ENCODE measurements around the gene PDE4B. TPM values are rescaled to one million over a fixed set of nuclear protein-coding genes. Genes with fewer than 3 reads are reported as not detected.

The PDE4B gene
- total and polyA plus RNA-seq, 9 of the 15 experiments (the other 6 are each of a cell fraction or from before 2014, with no cell fraction given): 0.09 TPM; not detected in 8

- ChIA-PET CTCF (ENCODE audit: low intra/inter-chr PET ratio) (no interaction called here), POLR2A (no interaction called here)
- in situ Hi-C loops (cut with MboI) (no loop called here), intact Hi-C loops (cut with micrococcal nuclease) (no loop called here)
- Histone ChIP-seq H3K4me1 (replicated peaks in 1 of 2; ENCODE audit: control insufficient read depth in 2 of 2, insufficient read depth in 2 of 2, low read length in 2 of 2) (no peaks in the 10 kb centered on the region), H4K20me1 (replicated peaks; ENCODE audit: control insufficient read depth, insufficient read depth, low read length) (no peaks in the 10 kb centered on the region; the same call in 1 of the 2 replicates), H3K4me3 (no peak overlapping the region), H3K4me2 (ENCODE audit: insufficient read depth, low read length) (no peak overlapping the region), H3K9me3 (replicated peaks; ENCODE audit: control insufficient read depth, insufficient read depth, low read depth, low read length) (no peaks in the 10 kb centered on the region), H2AFZ (ENCODE audit: low read depth, low read length) (no peak overlapping the region), H3K9ac (ENCODE audit: insufficient read depth in 1 of 2, low read depth in 2 of 2, low read length in 2 of 2) (no peak overlapping the region), H3K27ac (ENCODE audit: extremely low read depth, low read depth, low read length) (no peak overlapping the region), H3K79me2 (ENCODE audit: control insufficient read depth, insufficient read depth, low read length) (no peaks in the 10 kb centered on the region), H3K9me1 (ENCODE audit: control insufficient read depth, insufficient read depth, low read length) (no peaks in the 10 kb centered on the region), H3K36me3 (ENCODE audit: control insufficient read depth, insufficient read depth, low read length) (no peaks in the 10 kb centered on the region), H3K27me3 (ENCODE audit: control insufficient read depth in 2 of 2, insufficient read depth in 2 of 2, low read length in 2 of 2) (no peaks in the 10 kb centered on the region; a peak in 1 of 5 replicates)
- ATAC-seq (no peak), FAIRE-seq (no peak), DNase-seq (ENCODE audit: extremely low read depth in 1 of 4, low spot score in 3 of 4) (no peak)
- BruUV-seq (replicated peaks): no TSS peak
- WGBS (ENCODE audit: insufficient coverage, low coverage, missing lambda C conversion rate): 9% methylated on average over 1 of the region's 1 CpG
- TF ChIP-seq NCOA6 (IDR thresholded peaks at IDR 0.05) (no peak), L3MBTL2 (IDR thresholded peaks at IDR 0.05) (no peak), EP400 (IDR thresholded peaks at IDR 0.05) (no peak), HNRNPK (IDR thresholded peaks at IDR 0.05; ENCODE audit: low read depth, low read length, poor library complexity, severe bottlenecking) (no peak), JUND (IDR thresholded peaks at IDR 0.05; ENCODE audit: borderline replicate concordance, low read depth, low read length) (no peak), JUND (tag; IDR thresholded peaks at IDR 0.05; ENCODE audit: borderline replicate concordance, low read depth, low read length) (no peak), BRD4 (IDR thresholded peaks at IDR 0.05) (no peak), THRB (CRISPR knock-in tag; conservative IDR thresholded peaks at IDR 0.05) (no peak), NFRKB (IDR thresholded peaks at IDR 0.05; ENCODE audit: low read depth) (no peak), ZC3H11A (IDR thresholded peaks at IDR 0.05; ENCODE audit: low read depth, low read length) (no peak), ZNF347 (CRISPR knock-in tag; IDR thresholded peaks at IDR 0.05; ENCODE audit: low read depth) (no peak), ZNF436 (CRISPR knock-in tag; IDR thresholded peaks at IDR 0.05) (no peak), ZBTB34 (CRISPR knock-in tag; IDR thresholded peaks at IDR 0.05) (no peak), HDAC3 (IDR thresholded peaks at IDR 0.05; ENCODE audit: borderline replicate concordance, partially characterized antibody) (no peak), NFIX (CRISPR knock-in tag; IDR thresholded peaks at IDR 0.05; ENCODE audit: low read depth) (no peak), ZNF655 (CRISPR knock-in tag; IDR thresholded peaks at IDR 0.05) (no peak)
Observed at GRCh38 chr1:66397192-66397591, 604.5 kb downstream of the PDE4B start.
